ENCODE data around the gene PTPN4.

DNA sequence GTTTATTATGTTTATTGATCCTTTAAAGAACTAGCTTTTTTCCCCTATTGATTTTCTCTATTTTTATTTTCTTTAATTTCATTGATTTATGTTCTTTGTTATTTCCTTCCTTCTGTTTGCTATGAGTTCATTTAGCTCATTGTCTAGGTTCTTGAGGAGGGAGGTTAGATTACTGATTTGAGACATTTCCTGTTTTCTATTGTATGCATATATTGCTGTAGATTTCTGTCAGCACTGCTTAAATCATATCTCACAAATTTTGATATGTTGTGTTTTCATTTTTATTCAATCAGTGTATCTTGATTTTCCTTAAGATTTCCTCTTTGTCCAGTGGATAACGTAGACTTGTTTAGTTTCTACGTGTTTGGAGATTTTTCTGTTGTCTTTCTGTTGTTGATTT lies 43.4 kb downstream of the PTPN4 start:
- TF ChIP-seq, protein P1, sequence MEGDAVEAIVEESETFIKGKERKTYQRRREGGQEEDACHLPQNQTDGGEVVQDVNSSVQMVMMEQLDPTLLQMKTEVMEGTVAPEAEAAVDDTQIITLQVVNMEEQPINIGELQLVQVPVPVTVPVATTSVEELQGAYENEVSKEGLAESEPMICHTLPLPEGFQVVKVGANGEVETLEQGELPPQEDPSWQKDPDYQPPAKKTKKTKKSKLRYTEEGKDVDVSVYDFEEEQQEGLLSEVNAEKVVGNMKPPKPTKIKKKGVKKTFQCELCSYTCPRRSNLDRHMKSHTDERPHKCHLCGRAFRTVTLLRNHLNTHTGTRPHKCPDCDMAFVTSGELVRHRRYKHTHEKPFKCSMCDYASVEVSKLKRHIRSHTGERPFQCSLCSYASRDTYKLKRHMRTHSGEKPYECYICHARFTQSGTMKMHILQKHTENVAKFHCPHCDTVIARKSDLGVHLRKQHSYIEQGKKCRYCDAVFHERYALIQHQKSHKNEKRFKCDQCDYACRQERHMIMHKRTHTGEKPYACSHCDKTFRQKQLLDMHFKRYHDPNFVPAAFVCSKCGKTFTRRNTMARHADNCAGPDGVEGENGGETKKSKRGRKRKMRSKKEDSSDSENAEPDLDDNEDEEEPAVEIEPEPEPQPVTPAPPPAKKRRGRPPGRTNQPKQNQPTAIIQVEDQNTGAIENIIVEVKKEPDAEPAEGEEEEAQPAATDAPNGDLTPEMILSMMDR (conservative IDR thresholded peaks at IDR 0.05; ENCODE audit: low read length): no peak
- no peak for TF ChIP-seq EZH2phosphoT487 (IDR thresholded peaks at IDR 0.05; ENCODE audit: borderline replicate concordance, low read depth, low read length)

Measured in OCI-LY7 (cell line).